ENCODE data around the gene HIVEP3.

DNA sequence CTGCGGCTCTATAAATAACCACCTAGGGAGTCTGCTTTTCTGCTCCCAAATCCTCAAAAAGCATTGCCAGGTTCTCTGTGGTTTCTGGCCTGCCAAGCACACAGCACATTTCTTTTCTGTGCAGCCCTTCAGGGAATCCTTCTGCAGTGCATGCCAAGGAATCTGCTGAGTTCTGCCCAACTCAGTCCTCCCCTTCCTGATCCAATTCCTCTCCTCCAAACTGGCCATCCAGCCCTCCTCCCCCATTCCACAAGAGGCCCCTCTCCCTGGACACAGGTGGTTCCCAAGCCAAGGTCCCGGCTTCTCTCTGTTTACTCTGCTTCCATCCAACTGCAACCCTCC lies 61.8 kb downstream of the HIVEP3 start:
- TF ChIP-seq POLR2AphosphoS5 (IDR thresholded peaks at IDR 0.05; ENCODE audit: low read depth, low read length) (no peak), SIN3A (IDR thresholded peaks at IDR 0.05; ENCODE audit: borderline replicate concordance, insufficient read depth, low read length) (no peak)
- TF ChIP-seq, protein P1, sequence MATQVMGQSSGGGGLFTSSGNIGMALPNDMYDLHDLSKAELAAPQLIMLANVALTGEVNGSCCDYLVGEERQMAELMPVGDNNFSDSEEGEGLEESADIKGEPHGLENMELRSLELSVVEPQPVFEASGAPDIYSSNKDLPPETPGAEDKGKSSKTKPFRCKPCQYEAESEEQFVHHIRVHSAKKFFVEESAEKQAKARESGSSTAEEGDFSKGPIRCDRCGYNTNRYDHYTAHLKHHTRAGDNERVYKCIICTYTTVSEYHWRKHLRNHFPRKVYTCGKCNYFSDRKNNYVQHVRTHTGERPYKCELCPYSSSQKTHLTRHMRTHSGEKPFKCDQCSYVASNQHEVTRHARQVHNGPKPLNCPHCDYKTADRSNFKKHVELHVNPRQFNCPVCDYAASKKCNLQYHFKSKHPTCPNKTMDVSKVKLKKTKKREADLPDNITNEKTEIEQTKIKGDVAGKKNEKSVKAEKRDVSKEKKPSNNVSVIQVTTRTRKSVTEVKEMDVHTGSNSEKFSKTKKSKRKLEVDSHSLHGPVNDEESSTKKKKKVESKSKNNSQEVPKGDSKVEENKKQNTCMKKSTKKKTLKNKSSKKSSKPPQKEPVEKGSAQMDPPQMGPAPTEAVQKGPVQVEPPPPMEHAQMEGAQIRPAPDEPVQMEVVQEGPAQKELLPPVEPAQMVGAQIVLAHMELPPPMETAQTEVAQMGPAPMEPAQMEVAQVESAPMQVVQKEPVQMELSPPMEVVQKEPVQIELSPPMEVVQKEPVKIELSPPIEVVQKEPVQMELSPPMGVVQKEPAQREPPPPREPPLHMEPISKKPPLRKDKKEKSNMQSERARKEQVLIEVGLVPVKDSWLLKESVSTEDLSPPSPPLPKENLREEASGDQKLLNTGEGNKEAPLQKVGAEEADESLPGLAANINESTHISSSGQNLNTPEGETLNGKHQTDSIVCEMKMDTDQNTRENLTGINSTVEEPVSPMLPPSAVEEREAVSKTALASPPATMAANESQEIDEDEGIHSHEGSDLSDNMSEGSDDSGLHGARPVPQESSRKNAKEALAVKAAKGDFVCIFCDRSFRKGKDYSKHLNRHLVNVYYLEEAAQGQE (IDR thresholded peaks at IDR 0.05; ENCODE audit: insufficient read depth in 1 of 2, low read depth in 2 of 2, low read length in 2 of 2), result no peak
